Neural progenitor cell (in vitro differentiated cells): ENCODE results near the gene RABEP2. TPM values are rescaled to one million over a fixed set of nuclear protein-coding genes. Genes with fewer than 3 reads are reported as not detected.
"Not testable (repeated sequence)": the region's sequence is repeated elsewhere in the genome, so short reads cannot be mapped to it uniquely, and the experiment has no call there.

Source experiments
- DNase-seq: peaks from one replicate; pipeline ENCODE4 v3.0.0-alpha.2; 2016; ENCODE audit warnings: low spot score
- H2AFZ ChIP-seq: fragments of 200-600 bp; sonication (generic); replicated peaks from 2 replicates; pipeline ENCODE4 v1.6.1; 2016; ENCODE audit warnings: antibody characterized with exemption
- H3F3A ChIP-seq: fragments of 200-600 bp; sonication (generic); 2 replicates; pipeline ENCODE4 v1.6.1; 2016; ENCODE audit warnings: antibody characterized with exemption, low read depth
- H3K27ac ChIP-seq: fragments of 200-600 bp; sonication (generic); 2 replicates; pipeline ENCODE4 v1.5.1; 2016; ENCODE audit warnings: mild to moderate bottlenecking
- H3K27me3 ChIP-seq: fragments of 200-600 bp; sonication (generic); 2 replicates; pipeline ENCODE4 v1.6.1; 2016; ENCODE audit warnings: mild to moderate bottlenecking, moderate library complexity
- H3K36me3 ChIP-seq: fragments of 200-600 bp; sonication (generic); 2 replicates; pipeline ENCODE4 v1.5.1; 2016
- H3K4me1 ChIP-seq: fragments of 200-600 bp; sonication (generic); 2 replicates; pipeline ENCODE4 v1.6.1; 2016; ENCODE audit warnings: mixed run types
- H3K4me2 ChIP-seq: fragments of 200-600 bp; sonication (generic); 2 replicates; pipeline ENCODE4 v1.6.1; 2016
- H3K4me3 ChIP-seq: fragments of 200-600 bp; sonication (generic); 2 replicates; pipeline ENCODE4 v1.5.1; 2016
- H3K79me2 ChIP-seq: fragments of 200-600 bp; sonication (generic); 2 replicates; pipeline ENCODE4 v1.6.1; 2016; ENCODE audit warnings: low read depth
- H3K9ac ChIP-seq: fragments of 200-600 bp; sonication (generic); 2 replicates; pipeline ENCODE4 v1.6.1; 2016
- H3K9me3 ChIP-seq: fragments of 200-600 bp; sonication (generic); 2 replicates; pipeline ENCODE4 v1.5.1; 2016; ENCODE audit warnings: low read depth
- H4K20me1 ChIP-seq: fragments of 200-600 bp; sonication (generic); 2 replicates; pipeline ENCODE4 v1.6.1; 2016; ENCODE audit warnings: low read depth
- H3K27ac Mint-ChIP-seq: 3 replicates; pipeline ENCODE4 v1.8.0; 2021; ENCODE audit warnings: mixed read lengths
- H3K27me3 Mint-ChIP-seq: 2 replicates; pipeline ENCODE4 v1.8.0; 2022; ENCODE audit warnings: low read depth, mild to moderate bottlenecking, inconsistent platforms, moderate library complexity, mixed read lengths; ENCODE audit not compliant: insufficient read depth
- H3K36me3 Mint-ChIP-seq: 3 replicates; pipeline ENCODE4 v1.8.0; 2021; ENCODE audit warnings: mixed read lengths
- H3K4me1 Mint-ChIP-seq: 3 replicates; pipeline ENCODE4 v1.8.0; 2021; ENCODE audit warnings: mixed read lengths
- H3K4me3 Mint-ChIP-seq: 3 replicates; pipeline ENCODE4 v1.8.0; 2021; ENCODE audit warnings: mild to moderate bottlenecking, moderate library complexity, mixed read lengths
- H3K9me3 Mint-ChIP-seq: 3 replicates; pipeline ENCODE4 v1.8.0; 2020; ENCODE audit warnings: mixed read lengths
- EZH2 ChIP-seq: fragments of 200-600 bp; sonication (generic); IDR thresholded peaks from 2 replicates; pipeline ENCODE4 v1.6.1; 2017; ENCODE audit warnings: antibody characterized with exemption, mild to moderate bottlenecking, moderate library complexity
- EZH2phosphoT487 ChIP-seq: fragments of 200-600 bp; sonication (generic); IDR thresholded peaks from 2 replicates; pipeline ENCODE4 v1.6.1; 2017; ENCODE audit warnings: antibody characterized with exemption
- total RNA-seq: library from RNA; depleted of rRNA; stranded (reverse); fragments of >200 nt; gene quantifications from 2 replicates; pipeline ENCODE4 v1.2.3, GENCODE V29; 2015; ENCODE audit warnings: low replicate concordance
- TF ChIP-seq, protein P1 (sequence below): fragments of 200-600 bp; sonication (generic); IDR thresholded peaks from 2 replicates; pipeline ENCODE4 v1.5.1; 2017; ENCODE audit warnings: antibody characterized with exemption, mild to moderate bottlenecking

The RABEP2 gene
- total RNA-seq, 1 donor from 2014 or later: 9.1 TPM

DNA sequence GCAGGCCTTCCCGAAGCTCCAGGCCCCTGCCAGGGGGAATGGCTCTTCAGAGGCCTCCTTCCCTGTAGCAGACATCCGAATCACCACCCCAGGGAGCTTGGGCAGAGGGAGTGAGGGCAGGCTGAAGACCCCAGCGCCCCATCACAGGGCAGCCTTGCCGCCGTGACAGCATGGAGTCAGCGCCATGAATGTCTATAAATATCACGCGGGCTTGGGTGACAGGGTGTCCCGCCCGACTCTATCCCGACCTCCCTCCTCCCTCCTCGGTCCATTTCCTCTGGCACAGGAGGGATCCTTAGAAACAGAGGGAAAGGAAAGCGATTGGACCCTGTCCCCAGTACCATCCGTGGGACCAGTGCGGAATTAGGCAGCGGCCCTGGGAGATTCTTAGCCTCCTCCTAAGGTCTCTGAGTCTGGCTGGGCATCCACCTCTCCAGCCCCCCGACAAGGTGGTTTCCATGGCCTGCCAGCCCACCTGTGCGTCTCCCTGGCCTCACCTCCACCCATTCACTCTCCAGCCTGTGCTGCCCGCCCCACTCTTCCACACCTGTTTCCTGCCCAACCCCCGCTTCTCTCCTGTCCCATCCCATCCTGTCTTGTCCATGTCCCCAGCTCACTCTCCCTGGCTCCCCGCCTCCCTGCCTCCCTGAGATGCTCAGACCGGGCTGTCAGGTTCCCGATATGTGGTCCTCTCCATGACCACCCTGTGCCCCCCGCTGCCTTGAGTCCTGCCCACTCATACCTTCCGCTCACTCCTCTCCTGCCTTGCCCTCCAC is 41.6 kb downstream of the RABEP2 start:
- H3K27ac ChIP-seq: no peak overlapping the region
- no peak overlapping the region for H3K4me3 ChIP-seq
- Mint-ChIP-seq H3K4me1 (peaks cover 40% of the 10 kb centered on the region), H3K4me3 (no peak overlapping the region), H3K27ac (peak overlapping the region; percentile 24), H3K36me3 (no peaks in the 10 kb centered on the region), H3K9me3 (no peaks in the 10 kb centered on the region), H3K27me3 (peaks cover 10% of the 10 kb centered on the region)
- no peak overlapping the region for H3K9ac ChIP-seq
- TF ChIP-seq, protein P1, sequence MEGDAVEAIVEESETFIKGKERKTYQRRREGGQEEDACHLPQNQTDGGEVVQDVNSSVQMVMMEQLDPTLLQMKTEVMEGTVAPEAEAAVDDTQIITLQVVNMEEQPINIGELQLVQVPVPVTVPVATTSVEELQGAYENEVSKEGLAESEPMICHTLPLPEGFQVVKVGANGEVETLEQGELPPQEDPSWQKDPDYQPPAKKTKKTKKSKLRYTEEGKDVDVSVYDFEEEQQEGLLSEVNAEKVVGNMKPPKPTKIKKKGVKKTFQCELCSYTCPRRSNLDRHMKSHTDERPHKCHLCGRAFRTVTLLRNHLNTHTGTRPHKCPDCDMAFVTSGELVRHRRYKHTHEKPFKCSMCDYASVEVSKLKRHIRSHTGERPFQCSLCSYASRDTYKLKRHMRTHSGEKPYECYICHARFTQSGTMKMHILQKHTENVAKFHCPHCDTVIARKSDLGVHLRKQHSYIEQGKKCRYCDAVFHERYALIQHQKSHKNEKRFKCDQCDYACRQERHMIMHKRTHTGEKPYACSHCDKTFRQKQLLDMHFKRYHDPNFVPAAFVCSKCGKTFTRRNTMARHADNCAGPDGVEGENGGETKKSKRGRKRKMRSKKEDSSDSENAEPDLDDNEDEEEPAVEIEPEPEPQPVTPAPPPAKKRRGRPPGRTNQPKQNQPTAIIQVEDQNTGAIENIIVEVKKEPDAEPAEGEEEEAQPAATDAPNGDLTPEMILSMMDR: no peak
- no peak for TF ChIP-seq EZH2
- no peak for TF ChIP-seq EZH2phosphoT487
- H3K79me2 ChIP-seq: peaks cover 10% of the 10 kb centered on the region
- peaks cover 23% of the 10 kb centered on the region for H3F3A ChIP-seq
- no peaks in the 10 kb centered on the region for H3K9me3 ChIP-seq
- H2AFZ ChIP-seq: no peak overlapping the region
- H3K36me3 ChIP-seq: no peaks in the 10 kb centered on the region
- H3K27me3 ChIP-seq: peaks cover 5% of the 10 kb centered on the region
- peaks cover 18% of the 10 kb centered on the region for H3K4me1 ChIP-seq
- H4K20me1 ChIP-seq: no peaks in the 10 kb centered on the region
- no peak overlapping the region for H3K4me2 ChIP-seq
- no peak for DNase-seq

DNA sequence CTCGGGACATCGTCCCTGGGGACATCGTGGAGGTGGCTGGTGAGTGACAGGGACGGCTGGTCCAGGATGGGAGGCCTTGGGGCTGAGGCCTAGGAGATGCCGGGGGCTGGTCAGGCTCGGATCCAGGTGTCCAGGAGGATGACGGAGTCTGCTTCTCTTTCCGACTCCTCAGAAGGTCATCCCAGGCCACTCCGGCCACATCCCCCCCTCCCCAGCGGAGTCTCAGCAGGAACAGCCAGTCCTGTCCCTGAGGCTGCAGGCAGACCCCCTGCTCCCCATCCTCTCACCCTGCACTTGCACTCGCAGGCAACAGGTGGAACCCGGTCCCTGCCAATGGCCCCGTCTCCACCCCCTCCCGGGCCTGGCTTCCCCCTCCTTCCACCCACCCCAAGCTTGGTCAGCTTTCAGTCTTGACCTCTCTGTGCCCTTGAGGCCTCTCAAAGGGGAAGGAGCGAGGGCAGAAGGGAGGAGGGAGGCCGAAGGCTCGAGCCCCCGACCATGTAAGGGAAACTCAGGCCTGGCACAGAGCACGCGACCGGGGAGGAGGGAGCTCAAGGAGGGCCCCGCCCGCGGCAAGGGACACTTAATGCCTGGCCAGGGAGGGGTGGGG is 42.4 kb downstream of the RABEP2 start:
- Histone ChIP-seq H2AFZ (no peak overlapping the region), H3K4me1 (peaks cover 21% of the 10 kb centered on the region), H3K9me3 (no peaks in the 10 kb centered on the region), H3K4me3 (no peak overlapping the region), H3K9ac (no peak overlapping the region), H4K20me1 (no peaks in the 10 kb centered on the region), H3K36me3 (no peaks in the 10 kb centered on the region), H3F3A (peaks cover 23% of the 10 kb centered on the region), H3K27me3 (peaks cover 5% of the 10 kb centered on the region), H3K79me2 (peaks cover 10% of the 10 kb centered on the region), H3K27ac (no peak overlapping the region), H3K4me2 (no peak overlapping the region)
- Mint-ChIP-seq H3K4me1 (peaks cover 46% of the 10 kb centered on the region), H3K27ac (peak overlapping the region; percentile 92), H3K9me3 (no peaks in the 10 kb centered on the region), H3K27me3 (peaks cover 12% of the 10 kb centered on the region), H3K4me3 (peak overlapping the region; percentile 75), H3K36me3 (no peaks in the 10 kb centered on the region)
- TF ChIP-seq EZH2phosphoT487: no peak
- TF ChIP-seq EZH2: no peak
- TF ChIP-seq, protein P1: no peak
- no peak for DNase-seq

DNA sequence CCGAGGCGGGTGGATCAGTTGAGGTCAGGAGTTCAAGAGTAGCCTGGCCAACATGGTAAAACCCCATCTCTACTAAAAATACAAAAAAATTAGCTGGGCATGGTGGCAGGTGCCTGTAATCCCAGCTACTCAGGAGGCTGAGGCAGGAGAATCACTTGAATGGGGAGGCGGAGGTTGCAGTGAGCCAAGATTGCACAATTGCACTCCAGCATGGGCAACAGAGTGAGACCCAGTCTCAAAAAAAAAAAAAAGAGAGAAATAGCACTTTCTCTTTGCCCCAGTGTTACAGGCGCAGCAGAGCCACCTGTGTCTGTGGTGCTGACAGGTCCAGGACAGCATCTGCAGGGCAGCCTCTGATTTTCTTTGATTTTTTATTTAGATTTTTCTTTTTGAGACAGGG is 43.5 kb downstream of the RABEP2 start:
- H3K9me3 Mint-ChIP-seq, H3K36me3 ChIP-seq, H3K4me2 ChIP-seq, H3K27me3 ChIP-seq, H3K9ac ChIP-seq, H3K9me3 ChIP-seq, H3K27ac ChIP-seq, H2AFZ ChIP-seq, DNase-seq, H3K27ac Mint-ChIP-seq, H4K20me1 ChIP-seq, H3K4me3 ChIP-seq, H3K36me3 Mint-ChIP-seq: not testable (repeated sequence)
- peaks cover 34% of the 10 kb centered on the region for H3F3A ChIP-seq
- H3K27me3 Mint-ChIP-seq: peaks cover 10% of the 10 kb centered on the region
- H3K4me1 ChIP-seq: peaks cover 21% of the 10 kb centered on the region
- H3K4me1 Mint-ChIP-seq: peaks cover 53% of the 10 kb centered on the region
- peaks cover 10% of the 10 kb centered on the region for H3K79me2 ChIP-seq
- H3K4me3 Mint-ChIP-seq: peak overlapping the region; percentile 80

DNA sequence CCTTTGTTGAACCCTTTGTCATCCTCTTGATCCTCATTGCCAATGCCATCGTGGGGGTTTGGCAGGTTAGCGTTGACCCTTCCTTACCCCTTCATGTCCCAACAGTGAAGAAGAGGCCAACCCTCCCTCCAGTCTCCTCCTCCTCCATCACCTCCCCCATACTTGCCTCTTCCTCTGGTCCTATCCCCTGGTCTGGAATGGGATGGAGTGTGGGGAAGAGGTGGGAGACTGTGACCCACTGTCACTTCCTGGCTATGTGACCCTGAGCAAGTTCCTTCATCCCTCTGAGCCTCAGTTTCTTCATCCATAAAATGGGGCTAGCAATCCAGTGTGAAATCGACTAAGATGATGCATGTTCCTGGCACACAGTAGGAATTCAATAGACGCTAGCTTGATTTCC is 44.1 kb downstream of the RABEP2 start:
- Histone ChIP-seq H3K27ac (no peak overlapping the region), H2AFZ (no peak overlapping the region), H3K4me2 (peak overlapping the region; percentile 100), H3K4me3 (no peak overlapping the region), H3K9ac (no peak overlapping the region), H3K4me1 (peaks cover 21% of the 10 kb centered on the region), H3K9me3 (no peaks in the 10 kb centered on the region), H3K36me3 (no peaks in the 10 kb centered on the region), H3K27me3 (peaks cover 5% of the 10 kb centered on the region), H4K20me1 (peaks cover 4% of the 10 kb centered on the region), H3F3A (peaks cover 37% of the 10 kb centered on the region), H3K79me2 (peaks cover 10% of the 10 kb centered on the region)
- TF ChIP-seq, protein P1: no peak
- TF ChIP-seq EZH2phosphoT487: no peak
- no peak for TF ChIP-seq EZH2
- no peaks in the 10 kb centered on the region for H3K9me3 Mint-ChIP-seq
- H3K4me3 Mint-ChIP-seq: peak overlapping the region; percentile 80
- no peaks in the 10 kb centered on the region for H3K36me3 Mint-ChIP-seq
- no peak for DNase-seq
- peaks cover 54% of the 10 kb centered on the region for H3K4me1 Mint-ChIP-seq
- peak overlapping the region; percentile 89 for H3K27ac Mint-ChIP-seq
- H3K27me3 Mint-ChIP-seq: peaks cover 10% of the 10 kb centered on the region
